Keratinocyte (primary cell): ENCODE measurements around the gene FRMD4B. TPM values are rescaled to one million over a fixed set of nuclear protein-coding genes. Genes with fewer than 3 reads are reported as not detected.

Experiments used
- DNase-seq: peaks from one replicate; pipeline ENCODE4 v3.0.0-alpha.2; 2011; ENCODE audit warnings: low read depth, missing footprints, low spot score
- FAIRE-seq: peaks from 2 replicates; lab custom pipeline; 2011; peaks lifted over from hg19 to GRCh38; lab: Jason Lieb, UNC
- H2AFZ ChIP-seq: 2 replicates; pipeline ENCODE4 v1.6.0; 2012; ENCODE audit warnings: low read length, control low read depth, inconsistent platforms; ENCODE audit not compliant: control insufficient read depth
- H3K27ac ChIP-seq: 2 replicates; pipeline ENCODE4 v1.5.1; 2011; ENCODE audit warnings: low read length; ENCODE audit not compliant: control insufficient read depth, insufficient read depth
- H3K27me3 ChIP-seq: 3 replicates; pipeline ENCODE4 v1.6.0; 2011; ENCODE audit warnings: low read length; ENCODE audit not compliant: control insufficient read depth, insufficient read depth; ENCODE audit errors: extremely low read depth
- H3K36me3 ChIP-seq, 2 experiments: 2 replicates in 1 of 2; 3 replicates in 1 of 2; pipeline ENCODE4 v1.5.1; 2011; ENCODE audit warnings: low read length in 2 of 2, mild to moderate bottlenecking in 1 of 2; ENCODE audit not compliant: control insufficient read depth in 2 of 2, insufficient read depth in 2 of 2; ENCODE audit errors: extremely low read depth in 1 of 2
- H3K4me1 ChIP-seq: 3 replicates; pipeline ENCODE4 v1.5.1; 2011; ENCODE audit warnings: low read length; ENCODE audit not compliant: control insufficient read depth, insufficient read depth; ENCODE audit errors: extremely low read depth
- H3K4me2 ChIP-seq: 3 replicates; pipeline ENCODE4 v1.6.0; 2011; ENCODE audit warnings: low read depth, low read length; ENCODE audit not compliant: control insufficient read depth, insufficient read depth; ENCODE audit errors: extremely low read depth
- H3K4me3 ChIP-seq, 3 experiments: fragments of 200-600 bp in 1 of 3; sonication (generic) in 1 of 3; 2 replicates in 2 of 3; 3 replicates in 1 of 3; pipeline ENCODE4 v1.5.1; 2011 to 2016; ENCODE audit warnings: low read length in 3 of 3, mild to moderate bottlenecking in 3 of 3, control low read depth in 2 of 3, inconsistent platforms in 1 of 3, low read depth in 1 of 3, mixed read lengths in 1 of 3, mixed run types in 1 of 3, moderate library complexity in 1 of 3; ENCODE audit not compliant: control insufficient read depth in 2 of 3, insufficient read depth in 2 of 3; ENCODE audit errors: extremely low read depth in 1 of 3
- H3K79me2 ChIP-seq: 2 replicates; pipeline ENCODE4 v1.6.0; 2012; ENCODE audit warnings: low read length; ENCODE audit not compliant: control insufficient read depth, insufficient read depth
- H3K9ac ChIP-seq: 3 replicates; pipeline ENCODE4 v1.6.0; 2011; ENCODE audit warnings: low read length; ENCODE audit not compliant: control insufficient read depth, insufficient read depth; ENCODE audit errors: extremely low read depth
- H3K9me1 ChIP-seq: 3 replicates; pipeline ENCODE4 v1.6.0; 2011; ENCODE audit warnings: low read length; ENCODE audit not compliant: control insufficient read depth, insufficient read depth; ENCODE audit errors: extremely low read depth
- H3K9me3 ChIP-seq: 2 replicates; pipeline ENCODE4 v1.5.1; 2012; ENCODE audit warnings: low read depth, low read length; ENCODE audit not compliant: control insufficient read depth
- H4K20me1 ChIP-seq: 3 replicates; pipeline ENCODE4 v1.6.0; 2011; ENCODE audit warnings: low read length; ENCODE audit not compliant: control insufficient read depth, insufficient read depth; ENCODE audit errors: extremely low read depth
- CTCF ChIP-seq, 3 experiments: IDR thresholded peaks in 1 of 3; conservative IDR thresholded peaks in 1 of 3; optimal IDR thresholded peaks in 1 of 3; 2 replicates in 2 of 3; 3 replicates in 1 of 3; pipeline versions ENCODE3 to v1.5.1; 2011; ENCODE audit warnings: low read length in 3 of 3, mild to moderate bottlenecking in 3 of 3, moderate library complexity in 2 of 3, control low read depth in 1 of 3, inconsistent platforms in 1 of 3; ENCODE audit not compliant: insufficient read depth in 2 of 3; ENCODE audit errors: extremely low read depth in 1 of 3
- EZH2 ChIP-seq: IDR thresholded peaks from one replicate; pipeline ENCODE4 v1.6.1; 2012; ENCODE audit warnings: inconsistent platforms, mild to moderate bottlenecking, low read length, moderate library complexity
- dilution Hi-C: fragments of 300-500 bp; cut with MboI; formaldehyde crosslinking; loops from one replicate; pipeline ENCODE4 v1.7.0; 2020; ENCODE audit warnings: low sequenced_read_pairs; ENCODE audit not compliant: extremely low pct_ligation_motif_present
- polyA plus RNA-seq, 5 experiments: library from polyadenylated mRNA; depleted of rRNA in 3 of 5; stranded (reverse) in 3 of 5; stranded (forward) in 1 of 5; unstranded in 1 of 5; fragments of >200 nt; gene quantifications; 1 replicate in 1 of 5; 2 replicates in 3 of 5; 3 replicates in 1 of 5; pipeline versions ENCODE4 v1.2.1 to v1.2.3, GENCODE V29; 2011 to 2012; ENCODE audit warnings: missing spikeins in 2 of 5, low read depth in 1 of 5, low replicate concordance in 1 of 5

FRMD4B gene
- polyA plus RNA-seq, 1 donor (not counting 4 experiments of a cell fraction or from before 2014, with no cell fraction given): 48.3 TPM

DNA sequence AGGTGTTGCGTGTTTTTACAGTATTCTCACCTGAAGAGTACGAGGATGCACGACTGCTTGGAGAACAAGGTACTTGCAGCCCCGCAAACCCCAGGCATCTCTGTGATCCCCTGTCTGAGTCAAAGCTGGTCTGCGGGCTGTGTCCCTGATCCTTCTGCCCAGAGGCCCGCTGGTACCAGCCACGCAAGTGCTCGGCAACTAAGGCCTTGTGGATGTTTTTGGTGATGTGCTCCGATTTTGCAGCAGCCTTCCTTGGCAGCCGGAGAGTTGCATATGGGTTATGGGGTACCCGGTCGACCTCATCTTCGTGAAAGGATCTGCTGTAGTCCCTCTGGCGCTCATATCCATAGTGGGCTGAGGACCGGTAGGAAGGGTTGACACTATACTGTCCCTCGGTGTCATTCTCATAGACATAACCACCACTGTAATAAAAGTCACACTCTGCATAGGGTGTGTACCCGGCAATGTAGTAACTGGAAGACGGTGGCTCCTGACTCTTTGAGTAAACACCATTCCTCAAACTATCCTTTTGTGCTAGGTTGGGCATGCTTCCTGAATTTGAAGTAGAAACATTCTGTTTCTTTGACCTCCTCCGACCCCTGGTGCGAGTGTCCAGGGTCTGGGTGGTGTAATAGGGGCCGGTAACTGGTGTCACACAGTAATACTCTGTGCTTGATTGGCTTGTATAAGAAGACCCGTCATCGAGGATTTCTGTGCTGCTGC, 204.9 kb downstream of the FRMD4B start:
- TF ChIP-seq EZH2 (no peak), CTCF (optimal IDR thresholded peaks at IDR 0.05 in 1 of 3, IDR thresholded peaks at IDR 0.05 in 1 of 3, conservative IDR thresholded peaks at IDR 0.05 in 1 of 3; ENCODE audit: extremely low read depth in 1 of 3, insufficient read depth in 2 of 3, low read length in 3 of 3) (no peak)
- no peaks in the 10 kb centered on the region for H3K27me3 ChIP-seq
- peaks cover 22 to 50% of the 10 kb centered on the region in 2 experiments for H3K36me3 ChIP-seq
- no peak overlapping the region for H3K4me2 ChIP-seq
- H3K4me1 ChIP-seq: peaks cover 26% of the 10 kb centered on the region
- H4K20me1 ChIP-seq: peaks cover 4% of the 10 kb centered on the region
- no peak overlapping the region for H2AFZ ChIP-seq
- dilution Hi-C loops: no loop called here
- peaks cover 14% of the 10 kb centered on the region for H3K79me2 ChIP-seq
- no peak overlapping the region for H3K27ac ChIP-seq
- FAIRE-seq (no peak), DNase-seq (no peak)
- no peaks in the 10 kb centered on the region for H3K9me3 ChIP-seq
- H3K9ac ChIP-seq: no peak overlapping the region
- H3K9me1 ChIP-seq: peaks cover 3% of the 10 kb centered on the region
- no peak overlapping the region for H3K4me3 ChIP-seq

DNA sequence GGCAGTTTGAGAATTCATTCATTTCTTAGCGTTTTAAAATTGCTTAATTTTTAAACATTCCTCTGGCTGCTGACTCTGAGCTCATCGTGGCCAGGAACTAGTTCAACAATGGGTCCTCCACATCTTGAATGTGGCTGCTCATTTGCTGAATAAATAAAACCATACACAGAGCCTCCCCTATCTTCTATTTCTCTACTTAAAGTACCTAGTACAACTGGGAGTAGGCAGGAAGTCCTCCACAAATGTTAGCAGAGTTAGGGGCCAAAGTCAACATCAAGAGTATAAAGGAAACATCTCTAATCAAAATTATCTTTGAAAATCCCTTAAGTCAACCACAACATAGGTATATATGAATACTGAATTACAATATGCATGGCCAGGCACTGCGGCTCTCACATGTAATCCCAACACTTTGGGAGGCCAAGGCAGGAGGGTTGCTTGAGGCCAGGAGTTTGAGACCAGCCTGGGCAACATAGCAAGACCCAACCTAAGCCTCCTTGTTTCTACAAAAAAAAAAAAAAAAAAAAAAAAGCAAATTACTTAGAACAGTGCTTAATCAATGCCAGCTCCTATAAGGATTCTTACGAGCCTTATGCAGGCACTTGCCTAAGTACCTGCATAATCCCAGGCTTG, 206.0 kb downstream of the FRMD4B start:
- peaks cover 3% of the 10 kb centered on the region for H3K9me1 ChIP-seq
- FAIRE-seq: no peak
- TF ChIP-seq CTCF (optimal IDR thresholded peaks at IDR 0.05 in 1 of 3, IDR thresholded peaks at IDR 0.05 in 1 of 3, conservative IDR thresholded peaks at IDR 0.05 in 1 of 3; ENCODE audit: extremely low read depth in 1 of 3, insufficient read depth in 2 of 3, low read length in 3 of 3) (no peak), EZH2 (no peak)
- no peaks in the 10 kb centered on the region for H3K27me3 ChIP-seq
- H3K4me1 ChIP-seq: peaks cover 26% of the 10 kb centered on the region
- no peaks in the 10 kb centered on the region for H3K9me3 ChIP-seq
- peak overlapping the region; percentile 98 for H3K27ac ChIP-seq
- H4K20me1 ChIP-seq: peaks cover 4% of the 10 kb centered on the region
- DNase-seq: no peak
- H3K36me3 ChIP-seq: peaks cover 23 to 49% of the 10 kb centered on the region in 2 experiments
- peaks cover 14% of the 10 kb centered on the region for H3K79me2 ChIP-seq
- H2AFZ ChIP-seq: no peak overlapping the region
- no peak overlapping the region for H3K4me3 ChIP-seq
- H3K4me2 ChIP-seq: no peak overlapping the region
- dilution Hi-C loops: no loop called here
- peak overlapping the region; percentile 37 for H3K9ac ChIP-seq
